IPS DF 4.7 (cell line): Measurements from ENCODE around the gene HIP1.
"Not testable (repeated sequence)": the region's sequence is repeated elsewhere in the genome, so short reads cannot be mapped to it uniquely, and the experiment has no call there.

ENCODE experiments used
- DNase-seq: peaks from one replicate; pipeline ENCODE4 v3.0.0-alpha.2; 2013; ENCODE audit warnings: low spot score; ENCODE audit errors: extremely low read depth

HIP1 gene

DNA sequence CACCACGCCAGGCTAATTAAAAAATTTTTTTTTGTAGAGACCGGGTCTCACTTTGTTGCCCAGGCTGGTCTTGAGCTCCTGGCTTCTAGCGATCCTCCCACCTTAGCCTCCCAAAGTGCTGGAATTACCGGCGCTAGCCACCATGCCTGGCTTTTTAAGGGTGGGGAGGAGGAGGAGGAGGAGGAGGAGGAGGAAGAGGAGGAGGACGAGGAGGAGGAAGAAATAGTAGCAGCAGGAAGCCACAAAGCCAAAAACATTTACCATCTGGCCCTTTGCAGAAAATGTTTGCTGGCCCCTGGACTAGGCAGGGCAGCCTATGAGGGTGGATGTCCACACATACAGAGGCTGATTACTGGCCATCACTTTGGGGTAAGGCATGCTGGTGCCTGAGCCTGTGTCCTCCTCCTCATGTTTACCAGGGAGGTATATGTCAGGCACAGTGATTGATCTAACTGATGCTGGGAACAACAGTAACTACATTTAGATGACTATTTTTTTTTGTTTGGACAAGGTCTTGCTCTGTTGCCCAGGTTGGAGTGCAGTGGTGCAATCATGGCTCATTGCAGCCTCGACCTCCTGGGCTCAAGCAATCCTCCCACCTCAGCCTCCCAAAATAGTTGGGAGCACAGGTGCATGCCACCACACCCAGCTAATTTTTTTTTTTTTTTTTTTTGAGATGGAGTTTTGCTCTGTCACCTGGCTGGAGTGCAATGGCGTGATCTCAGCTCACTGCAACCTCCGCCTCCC lies 122.1 kb downstream of the HIP1 start:
- no peak for DNase-seq

DNA sequence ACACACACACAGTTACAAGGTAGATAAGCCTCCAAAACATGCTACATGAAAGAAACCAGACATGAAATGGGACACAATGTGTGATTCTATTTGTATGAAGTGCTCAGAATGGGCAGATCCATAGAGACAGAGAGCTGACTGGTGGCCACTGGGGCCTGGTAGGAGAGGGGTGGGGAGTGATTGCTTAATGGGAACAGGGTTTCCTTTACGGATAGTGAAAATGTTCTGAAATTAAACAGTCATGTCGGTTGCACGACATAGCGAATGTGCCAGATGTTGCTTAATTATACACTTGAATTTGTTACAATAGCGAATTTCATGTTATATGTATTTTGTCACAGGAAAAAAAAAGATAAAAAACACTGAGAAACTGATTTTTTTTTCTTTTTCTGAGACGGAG lies 124.3 kb downstream of the HIP1 start:
- DNase-seq: no peak

DNA sequence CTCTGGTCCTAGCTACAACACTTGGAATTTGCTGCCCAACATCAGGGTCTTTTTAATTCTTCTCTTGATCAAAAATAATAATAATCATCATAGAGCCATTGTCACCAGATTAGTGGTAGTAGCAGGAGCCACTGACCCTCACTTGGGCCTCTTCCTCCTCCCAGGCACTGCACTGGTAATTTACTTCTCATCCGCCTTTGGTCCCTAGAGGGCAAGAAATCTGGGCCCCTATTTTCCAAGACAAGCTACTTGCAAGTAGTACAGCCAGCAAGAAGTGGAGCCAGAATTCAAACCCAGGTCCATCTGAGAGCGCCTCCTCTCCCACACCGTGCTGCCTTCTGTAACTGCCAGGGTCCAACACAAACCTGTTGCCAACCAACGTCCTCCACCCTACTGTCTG lies 125.4 kb downstream of the HIP1 start:
- no peak for DNase-seq

GRCh38 chr7:75611557-75612178 lies 127.1 kb downstream of the HIP1 start:
- no peak for DNase-seq

GRCh38 chr7:75609416-75609815 lies 129.3 kb downstream of the HIP1 start:
- not testable (repeated sequence) for DNase-seq

DNA sequence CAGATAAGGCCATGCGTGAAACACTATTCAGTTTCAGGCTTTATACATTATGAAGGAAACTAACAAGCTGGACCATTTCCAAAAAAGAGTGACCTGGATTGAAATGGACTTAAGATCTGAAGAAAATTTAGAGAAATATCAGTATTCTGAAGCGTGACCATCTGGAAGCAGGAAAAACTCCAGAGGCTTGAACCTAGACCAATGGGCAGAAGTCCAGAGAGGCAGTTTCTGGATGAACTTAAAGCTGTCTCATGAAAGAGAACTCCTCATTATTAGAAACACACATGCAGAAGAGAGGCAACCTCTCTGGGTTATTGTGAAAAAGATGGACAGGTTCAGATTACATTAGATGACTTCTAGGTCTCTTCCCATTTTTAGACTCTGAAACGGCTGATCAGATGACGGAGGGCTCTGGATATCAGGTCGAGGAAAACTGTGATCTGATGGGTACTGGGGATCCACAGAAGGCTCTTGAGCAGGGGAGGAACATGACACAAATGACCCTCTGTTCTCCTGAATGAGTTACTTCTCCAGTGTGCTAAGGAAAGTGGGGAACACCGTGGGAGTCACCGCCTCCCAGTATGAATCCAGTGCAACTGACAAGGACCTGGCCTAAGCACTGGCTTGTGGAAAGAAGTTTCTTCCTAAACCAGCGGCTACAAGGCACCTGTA lies 130.2 kb downstream of the HIP1 start:
- DNase-seq: no peak

DNA sequence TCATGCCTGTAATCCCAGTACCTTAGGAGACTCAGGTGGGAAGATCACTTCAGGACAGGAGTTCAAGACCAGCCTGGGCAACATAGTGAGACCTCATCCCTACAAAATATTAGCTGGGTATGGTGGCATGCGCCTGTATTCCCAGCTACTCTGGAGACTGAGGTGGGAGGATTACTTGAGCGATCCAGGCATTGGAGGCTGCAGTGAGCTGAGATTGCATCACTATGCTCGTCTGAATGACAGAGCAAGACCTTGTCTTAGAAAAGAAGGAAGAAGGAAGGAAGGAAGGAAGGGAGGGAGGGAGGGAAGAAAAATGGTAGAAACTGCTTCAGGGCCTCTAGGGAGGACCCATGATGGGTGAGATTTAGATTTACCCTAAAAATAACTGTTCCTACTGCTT lies 134.3 kb downstream of the HIP1 start:
- DNase-seq: no peak

- DNase-seq: not testable (repeated sequence)
These were observed 135.9 kb downstream of the HIP1 start for GRCh38 chr7:75602831-75603230.

DNA sequence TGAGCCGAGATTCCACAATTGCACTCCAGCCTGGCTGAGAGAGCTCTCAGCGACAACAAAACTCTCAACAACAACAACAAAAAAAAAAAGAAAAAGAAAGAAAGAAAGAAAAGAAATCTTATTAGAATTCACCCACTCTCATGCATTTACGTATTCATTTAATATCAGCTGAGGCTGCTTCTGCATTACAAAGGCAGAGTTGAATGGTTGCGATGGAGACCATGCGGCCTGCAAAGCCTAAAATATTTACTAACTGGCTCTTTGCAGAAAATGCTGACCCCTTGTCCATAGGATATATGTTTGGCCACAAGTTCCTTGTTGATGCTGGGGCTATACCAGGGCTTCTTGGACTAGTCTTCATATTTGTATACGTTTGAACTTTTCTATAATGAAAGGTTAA lies 137.2 kb downstream of the HIP1 start:
- no peak for DNase-seq

GRCh38 chr7:75600748-75601147 lies 138.0 kb downstream of the HIP1 start:
- not testable (repeated sequence) for DNase-seq

GRCh38 chr7:75599244-75599781 lies 139.4 kb downstream of the HIP1 start:
- DNase-seq: no peak

GRCh38 chr7:75596727-75597614 lies 141.8 kb downstream of the HIP1 start:
- no peak for DNase-seq

GRCh38 chr7:75595766-75596165 lies 143.0 kb downstream of the HIP1 start:
- DNase-seq: no peak

GRCh38 chr7:75593500-75594184 lies 145.1 kb downstream of the HIP1 start:
- not testable (repeated sequence) for DNase-seq

DNA sequence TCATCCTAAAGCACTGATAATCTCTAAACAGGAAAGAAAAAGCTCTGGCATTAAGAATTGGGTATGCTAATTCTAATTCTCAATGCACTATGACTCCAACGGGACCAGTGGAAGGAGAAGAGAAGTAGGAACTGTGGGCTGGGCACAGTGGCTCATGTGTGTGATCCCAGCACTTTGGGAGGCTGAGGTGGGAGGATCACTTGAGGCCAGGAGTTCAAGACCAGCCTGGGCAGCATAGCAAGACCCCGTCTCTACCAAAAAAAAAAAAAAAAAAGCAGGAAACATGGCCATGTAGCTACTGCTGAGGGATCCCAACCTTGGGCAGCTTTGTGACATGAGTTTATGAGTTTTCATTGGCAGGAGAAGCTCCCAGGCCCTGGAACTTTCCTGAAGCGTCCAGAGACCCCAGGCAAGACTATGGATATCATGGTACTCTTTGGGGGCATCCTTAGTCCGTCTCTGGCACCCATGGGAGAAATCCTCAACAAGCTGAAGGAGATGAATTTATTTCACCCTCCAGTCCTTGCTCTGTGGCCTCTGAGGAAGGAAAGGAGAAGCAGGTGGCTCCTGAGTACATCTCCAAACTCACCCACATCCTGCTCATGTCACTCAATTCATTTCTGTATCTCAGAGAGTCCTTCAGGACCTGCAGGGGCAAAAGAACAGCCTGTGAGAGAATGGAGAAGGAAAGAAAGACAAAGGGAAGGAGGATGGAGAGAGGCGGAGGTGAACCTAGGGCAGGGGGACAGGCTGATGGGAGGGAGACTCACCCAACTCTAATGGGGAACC lies 147.1 kb downstream of the HIP1 start:
- DNase-seq: no peak

DNA sequence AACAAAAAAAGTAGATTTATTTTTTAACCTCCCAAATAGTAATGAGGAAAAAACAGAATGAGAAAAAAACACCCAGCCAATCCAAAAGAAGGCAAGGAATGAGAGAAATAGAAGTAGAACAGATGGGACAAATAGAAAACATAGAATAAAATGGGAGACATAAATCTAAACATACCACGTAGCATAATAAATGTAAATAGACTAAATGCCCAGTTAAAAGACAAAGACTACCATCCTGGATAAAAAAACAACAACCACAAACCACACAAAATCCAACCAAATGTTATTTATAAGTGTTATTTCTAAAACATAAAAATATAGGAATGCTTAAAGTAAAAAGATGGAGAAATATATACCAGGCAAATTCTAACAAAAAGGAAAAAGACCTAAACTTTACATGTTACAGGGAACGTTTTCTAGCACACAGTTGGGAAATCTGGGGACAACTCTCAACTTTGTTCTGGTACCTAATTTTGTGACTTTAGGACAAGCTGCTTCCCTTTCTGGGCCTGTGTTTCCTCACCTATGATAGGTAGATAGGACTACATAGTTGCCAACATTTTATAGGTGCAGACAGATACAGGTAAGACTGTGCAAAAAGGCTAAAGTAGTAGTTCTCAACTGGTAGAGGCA lies 148.3 kb downstream of the HIP1 start:
- DNase-seq: no peak

DNA sequence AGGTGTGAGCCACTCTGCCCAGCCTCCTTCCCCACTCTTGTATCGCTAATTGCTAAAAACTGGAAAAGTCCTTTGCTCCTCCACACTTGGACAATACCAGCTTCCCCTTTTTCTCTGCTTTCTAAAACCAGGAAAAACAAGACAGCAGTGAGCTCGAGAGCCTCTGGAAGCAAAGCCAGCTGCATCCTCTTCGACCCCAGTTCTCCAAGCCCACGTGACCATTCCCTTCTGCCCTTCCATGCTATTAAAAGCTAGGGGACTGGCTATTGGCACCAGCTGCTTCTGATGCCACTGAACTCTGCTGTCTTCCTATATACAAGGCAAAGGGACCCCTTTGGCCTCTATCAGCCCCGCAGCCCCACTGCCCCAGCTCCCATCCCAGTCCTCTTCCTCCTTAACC lies 154.4 kb downstream of the HIP1 start:
- no peak for DNase-seq

- no peak for DNase-seq
These were observed 155.5 kb downstream of the HIP1 start for GRCh38 chr7:75583255-75583654.

DNA sequence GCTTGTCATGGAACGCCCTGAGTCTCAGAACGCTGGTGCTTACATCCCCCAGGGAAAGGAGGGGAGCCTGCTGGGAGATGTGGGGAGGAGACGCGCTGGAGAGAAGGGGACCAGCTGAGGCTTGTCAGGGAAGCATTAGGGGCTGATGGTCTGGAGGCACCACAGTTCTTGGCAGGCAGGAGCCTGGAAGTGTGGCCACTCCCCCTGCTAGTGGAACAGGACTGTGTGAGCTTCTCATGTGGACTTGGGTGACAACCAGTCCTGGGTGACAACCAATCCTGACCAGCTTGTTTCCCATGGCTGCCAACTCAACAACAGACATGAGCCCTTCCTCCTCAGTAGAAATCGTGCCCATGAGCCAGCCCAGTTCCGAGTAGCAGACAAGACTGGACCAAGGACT lies 158.8 kb downstream of the HIP1 start:
- no peak for DNase-seq
